ENCODE measurements around the gene EVA1A.

Gene EVA1A

GRCh38 chr2:75560768-75561565 is at the start of gene EVA1A:
Gene EVA1A (minus strand): TSS chr2:75560939. CDS start chr2:75518140, 42,799 bp downstream.
- DNase-seq, result peak; percentile 84

- peak; percentile 43 for DNase-seq
These were observed 49.3 kb upstream of the EVA1A start for GRCh38 chr2:75609937-75610508.

GRCh38 chr2:75609334-75609689 is 48.6 kb upstream of the EVA1A start:
- no peak for DNase-seq

GRCh38 chr2:75608684-75609333 is 48.1 kb upstream of the EVA1A start:
- peak; percentile 58 for DNase-seq

GRCh38 chr2:75607988-75608683 is 47.4 kb upstream of the EVA1A start:
- DNase-seq, result no peak

- DNase-seq, result no peak
These were observed 46.7 kb upstream of the EVA1A start for GRCh38 chr2:75607400-75607798.

- peak; percentile 95 for DNase-seq
These were observed 46.1 kb upstream of the EVA1A start for GRCh38 chr2:75606761-75607399.

- DNase-seq, result peak; percentile 99
These were observed 45.2 kb upstream of the EVA1A start for GRCh38 chr2:75605770-75606529.

- peak; percentile 48 for DNase-seq
These were observed 43.7 kb upstream of the EVA1A start for GRCh38 chr2:75604484-75604883.

- peak; percentile 44 for DNase-seq
These were observed 42.7 kb upstream of the EVA1A start for GRCh38 chr2:75603477-75603876.

- peak; percentile 85 for DNase-seq
These were observed 42.1 kb upstream of the EVA1A start for GRCh38 chr2:75602724-75603342.

GRCh38 chr2:75600461-75601011 is 39.8 kb upstream of the EVA1A start:
- DNase-seq, result no peak

GRCh38 chr2:75598589-75599155 is 37.9 kb upstream of the EVA1A start:
- no peak for DNase-seq

GRCh38 chr2:75597949-75598348 is 37.2 kb upstream of the EVA1A start:
- DNase-seq, result no peak

GRCh38 chr2:75596784-75597183 is 36.0 kb upstream of the EVA1A start:
- peak; percentile 69 for DNase-seq

GRCh38 chr2:75595541-75596395 is 35.0 kb upstream of the EVA1A start:
- peak; percentile 96 for DNase-seq

- DNase-seq, result no peak
These were observed 33.9 kb upstream of the EVA1A start for GRCh38 chr2:75594596-75594995.

- DNase-seq, result no peak
These were observed 32.1 kb upstream of the EVA1A start for GRCh38 chr2:75592888-75593287.

- peak; percentile 75 for DNase-seq
These were observed 31.3 kb upstream of the EVA1A start for GRCh38 chr2:75592030-75592429.
